BLaER1 (cell line): ENCODE results near the gene DTX3.

Experiments
- H3K27ac ChIP-seq: shearing (Covaris generic); formaldehyde crosslinking; 2 replicates; pipeline ENCODE4 v1.8.1; 2022
- H3K27me3 ChIP-seq: shearing (Covaris generic); formaldehyde crosslinking; 2 replicates; pipeline ENCODE4 v1.8.1; 2022
- H3K36me3 ChIP-seq: shearing (Covaris generic); formaldehyde crosslinking; 2 replicates; pipeline ENCODE4 v1.8.1; 2022
- H3K4me1 ChIP-seq: shearing (Covaris generic); formaldehyde crosslinking; 2 replicates; pipeline ENCODE4 v1.8.1; 2022
- H3K4me2 ChIP-seq: shearing (Covaris generic); formaldehyde crosslinking; 2 replicates; pipeline ENCODE4 v1.8.1; 2022
- H3K4me3 ChIP-seq: shearing (Covaris generic); formaldehyde crosslinking; 2 replicates; pipeline ENCODE4 v1.8.1; 2022
- H3K9ac ChIP-seq: shearing (Covaris generic); formaldehyde crosslinking; 2 replicates; pipeline ENCODE4 v1.8.1; 2022
- H3K9me3 ChIP-seq: shearing (Covaris generic); formaldehyde crosslinking; 2 replicates; pipeline ENCODE4 v1.8.1; 2022
- H4K20me1 ChIP-seq: shearing (Covaris generic); formaldehyde crosslinking; 2 replicates; pipeline ENCODE4 v1.8.1; 2022
- Cebpa-rat ChIP-seq: shearing (Covaris generic); IDR thresholded peaks from 2 replicates; pipeline ENCODE4 v1.8.1; 2022

DTX3 gene

GRCh38 chr12:57604992-57605810 lies 577 bp downstream of the DTX3 start:
- Histone ChIP-seq H3K27ac (peak overlapping the region; percentile 49; the same call in 1 of the 2 replicates), H3K4me1 (peaks cover 41% of the 10 kb centered on the region), H4K20me1 (no peaks in the 10 kb centered on the region), H3K4me2 (peak overlapping the region; percentile 90), H3K36me3 (peaks cover 23% of the 10 kb centered on the region), H3K27me3 (peaks cover 77% of the 10 kb centered on the region), H3K4me3 (peak overlapping the region; percentile 68), H3K9ac (peak overlapping the region; percentile 67; the same call in 1 of the 2 replicates), H3K9me3 (no peaks in the 10 kb centered on the region)
- TF ChIP-seq Cebpa-rat: no peak

- Histone ChIP-seq H3K36me3 (peaks cover 16% of the 10 kb centered on the region), H3K4me1 (peaks cover 43% of the 10 kb centered on the region), H3K4me3 (no peak overlapping the region), H3K9ac (no peak overlapping the region), H3K27ac (no peak overlapping the region), H4K20me1 (no peaks in the 10 kb centered on the region), H3K9me3 (no peaks in the 10 kb centered on the region), H3K27me3 (peaks cover 83% of the 10 kb centered on the region), H3K4me2 (peak overlapping the region; percentile 90; the same call in 1 of the 2 replicates)
- no peak for TF ChIP-seq Cebpa-rat
These were observed 1.2 kb downstream of the DTX3 start for GRCh38 chr12:57605811-57606311.

GRCh38 chr12:57606399-57606798 lies 1.8 kb downstream of the DTX3 start:
- Histone ChIP-seq H3K9ac (no peak overlapping the region), H3K4me1 (peaks cover 45% of the 10 kb centered on the region), H4K20me1 (no peaks in the 10 kb centered on the region), H3K4me2 (no peak overlapping the region), H3K4me3 (no peak overlapping the region), H3K27me3 (peaks cover 89% of the 10 kb centered on the region), H3K27ac (no peak overlapping the region), H3K36me3 (peaks cover 11% of the 10 kb centered on the region; the same call in 1 of the 2 replicates), H3K9me3 (no peaks in the 10 kb centered on the region)
- no peak for TF ChIP-seq Cebpa-rat

- no peak for TF ChIP-seq Cebpa-rat
- Histone ChIP-seq H3K4me2 (no peak overlapping the region), H3K4me1 (peaks cover 46% of the 10 kb centered on the region), H3K27ac (no peak overlapping the region), H4K20me1 (no peaks in the 10 kb centered on the region), H3K9me3 (no peaks in the 10 kb centered on the region), H3K4me3 (no peak overlapping the region), H3K9ac (no peak overlapping the region), H3K27me3 (peaks cover 90% of the 10 kb centered on the region), H3K36me3 (peaks cover 9% of the 10 kb centered on the region; the same call in 1 of the 2 replicates)
These were observed 2.2 kb downstream of the DTX3 start for GRCh38 chr12:57606821-57607220.

- H3K4me3 ChIP-seq: no peak overlapping the region
- H3K9ac ChIP-seq: no peak overlapping the region
- no peak for TF ChIP-seq Cebpa-rat
- H3K4me1 ChIP-seq: peaks cover 59% of the 10 kb centered on the region
- H3K27ac ChIP-seq: no peak overlapping the region
- peak overlapping the region; percentile 28 for H3K4me2 ChIP-seq
- peaks cover 83% of the 10 kb centered on the region for H3K27me3 ChIP-seq
- H4K20me1 ChIP-seq: no peaks in the 10 kb centered on the region
- H3K9me3 ChIP-seq: no peaks in the 10 kb centered on the region
- H3K36me3 ChIP-seq: no peaks in the 10 kb centered on the region
These were observed 3.5 kb downstream of the DTX3 start for GRCh38 chr12:57607958-57608663.

- no peak overlapping the region for H3K4me3 ChIP-seq
- H3K4me2 ChIP-seq: peak overlapping the region; percentile 28
These were observed 4.6 kb downstream of the DTX3 start for GRCh38 chr12:57609101-57609780.

GRCh38 chr12:57609781-57610553 lies 5.3 kb downstream of the DTX3 start:
- Histone ChIP-seq H3K27ac (no peak overlapping the region; the same call in 1 of the 2 replicates), H3K9ac (no peak overlapping the region), H3K4me3 (no peak overlapping the region), H4K20me1 (no peaks in the 10 kb centered on the region), H3K36me3 (no peaks in the 10 kb centered on the region), H3K9me3 (no peaks in the 10 kb centered on the region), H3K27me3 (peaks cover 66% of the 10 kb centered on the region), H3K4me2 (peak overlapping the region; percentile 94), H3K4me1 (peaks cover 61% of the 10 kb centered on the region)
- no peak for TF ChIP-seq Cebpa-rat

More at GRCh38 chr12:57609101-57609780, 4.6 kb downstream of the DTX3 start:
- H3K27me3 ChIP-seq: peaks cover 73% of the 10 kb centered on the region
- H3K27ac ChIP-seq: no peak overlapping the region
- no peaks in the 10 kb centered on the region for H3K36me3 ChIP-seq
- H3K9me3 ChIP-seq: no peaks in the 10 kb centered on the region
- TF ChIP-seq Cebpa-rat: no peak
- H4K20me1 ChIP-seq: no peaks in the 10 kb centered on the region
- H3K4me1 ChIP-seq: peaks cover 59% of the 10 kb centered on the region
- H3K9ac ChIP-seq: no peak overlapping the region

- Histone ChIP-seq H3K4me3 (peak overlapping the region; percentile 72), H3K27ac (peak overlapping the region; percentile 93), H3K9me3 (no peaks in the 10 kb centered on the region), H3K4me1 (peaks cover 61% of the 10 kb centered on the region), H4K20me1 (no peaks in the 10 kb centered on the region), H3K27me3 (peaks cover 59% of the 10 kb centered on the region), H3K4me2 (peak overlapping the region; percentile 94), H3K36me3 (peaks cover 1% of the 10 kb centered on the region; the same call in 1 of the 2 replicates), H3K9ac (peak overlapping the region; percentile 84)
- no peak for TF ChIP-seq Cebpa-rat
These were observed 6.0 kb downstream of the DTX3 start for GRCh38 chr12:57610554-57611107.
